ENCODE measurements around the gene AUTS2.

The AUTS2 gene

DNA sequence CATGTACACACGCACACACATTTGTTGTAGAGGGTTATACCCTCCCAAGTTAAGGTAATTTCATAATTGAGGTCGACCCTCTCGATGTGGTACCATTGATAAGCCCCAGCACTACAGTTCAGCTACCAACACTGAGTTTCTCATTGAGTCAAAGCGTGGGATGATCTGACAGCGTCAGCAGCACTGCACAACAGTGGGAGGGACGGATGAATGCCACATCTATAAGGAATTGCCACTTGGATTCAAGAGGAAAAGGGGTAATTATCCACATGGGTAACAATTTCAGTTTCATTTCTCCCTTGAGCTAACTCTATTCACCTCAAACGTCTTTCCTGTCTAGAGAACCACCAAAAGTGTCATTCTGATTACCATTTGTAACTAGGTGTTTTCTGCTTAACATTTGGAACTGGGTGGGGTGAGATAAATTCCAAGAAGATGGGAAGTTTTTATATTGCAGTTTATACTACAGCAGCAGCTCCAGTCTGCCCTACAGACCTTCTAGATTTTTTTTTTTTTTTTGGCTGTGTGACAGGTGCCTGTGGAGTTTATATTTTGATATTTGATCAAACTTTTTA, 342.9 kb downstream of the AUTS2 start:
- DNase-seq (ENCODE audit: low read depth in 1 of 2, low spot score in 1 of 2): no peak
- no peak overlapping the region for H3K4me3 ChIP-seq (replicated peaks; ENCODE audit: insufficient read depth, low read length)
- H3K27ac ChIP-seq (replicated peaks): no peak overlapping the region
- no peaks in the 10 kb centered on the region for H3K27me3 ChIP-seq (ENCODE audit: insufficient read depth, poor library complexity, severe bottlenecking)
- TF ChIP-seq POLR2AphosphoS5 (IDR thresholded peaks at IDR 0.05; ENCODE audit: low read depth) (no peak), GABPA (IDR thresholded peaks at IDR 0.05; ENCODE audit: low read depth) (no peak), CTCF (IDR thresholded peaks at IDR 0.05; ENCODE audit: insufficient read depth, low read length) (no peak), SPI1 (IDR thresholded peaks at IDR 0.05; ENCODE audit: borderline replicate concordance, low read depth) (no peak)
- TF ChIP-seq, protein P1, sequence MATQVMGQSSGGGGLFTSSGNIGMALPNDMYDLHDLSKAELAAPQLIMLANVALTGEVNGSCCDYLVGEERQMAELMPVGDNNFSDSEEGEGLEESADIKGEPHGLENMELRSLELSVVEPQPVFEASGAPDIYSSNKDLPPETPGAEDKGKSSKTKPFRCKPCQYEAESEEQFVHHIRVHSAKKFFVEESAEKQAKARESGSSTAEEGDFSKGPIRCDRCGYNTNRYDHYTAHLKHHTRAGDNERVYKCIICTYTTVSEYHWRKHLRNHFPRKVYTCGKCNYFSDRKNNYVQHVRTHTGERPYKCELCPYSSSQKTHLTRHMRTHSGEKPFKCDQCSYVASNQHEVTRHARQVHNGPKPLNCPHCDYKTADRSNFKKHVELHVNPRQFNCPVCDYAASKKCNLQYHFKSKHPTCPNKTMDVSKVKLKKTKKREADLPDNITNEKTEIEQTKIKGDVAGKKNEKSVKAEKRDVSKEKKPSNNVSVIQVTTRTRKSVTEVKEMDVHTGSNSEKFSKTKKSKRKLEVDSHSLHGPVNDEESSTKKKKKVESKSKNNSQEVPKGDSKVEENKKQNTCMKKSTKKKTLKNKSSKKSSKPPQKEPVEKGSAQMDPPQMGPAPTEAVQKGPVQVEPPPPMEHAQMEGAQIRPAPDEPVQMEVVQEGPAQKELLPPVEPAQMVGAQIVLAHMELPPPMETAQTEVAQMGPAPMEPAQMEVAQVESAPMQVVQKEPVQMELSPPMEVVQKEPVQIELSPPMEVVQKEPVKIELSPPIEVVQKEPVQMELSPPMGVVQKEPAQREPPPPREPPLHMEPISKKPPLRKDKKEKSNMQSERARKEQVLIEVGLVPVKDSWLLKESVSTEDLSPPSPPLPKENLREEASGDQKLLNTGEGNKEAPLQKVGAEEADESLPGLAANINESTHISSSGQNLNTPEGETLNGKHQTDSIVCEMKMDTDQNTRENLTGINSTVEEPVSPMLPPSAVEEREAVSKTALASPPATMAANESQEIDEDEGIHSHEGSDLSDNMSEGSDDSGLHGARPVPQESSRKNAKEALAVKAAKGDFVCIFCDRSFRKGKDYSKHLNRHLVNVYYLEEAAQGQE (IDR thresholded peaks at IDR 0.05; ENCODE audit: insufficient replicate concordance, low read depth): no peak

DNA sequence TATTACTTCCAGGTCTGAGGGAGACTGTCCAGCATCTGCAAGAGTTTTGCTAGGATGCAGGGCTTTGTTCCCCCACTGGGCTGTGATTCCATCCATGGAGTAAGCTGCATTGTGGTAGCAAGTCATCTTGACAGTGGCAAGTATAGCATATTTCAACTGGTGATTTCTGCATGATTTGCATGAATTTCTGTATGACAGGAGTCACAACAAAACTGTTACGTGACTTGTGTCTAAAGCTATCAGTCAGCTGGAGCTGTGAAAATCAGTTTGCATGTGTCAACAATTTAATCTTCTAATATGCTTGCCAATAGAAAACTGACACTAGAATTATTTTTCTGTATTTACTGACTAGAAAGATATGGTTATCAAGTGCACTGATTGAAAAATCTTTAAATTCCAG, 344.3 kb downstream of the AUTS2 start:
- TF ChIP-seq GABPA (IDR thresholded peaks at IDR 0.05; ENCODE audit: low read depth): no peak
- TF ChIP-seq CTCF (IDR thresholded peaks at IDR 0.05; ENCODE audit: insufficient read depth, low read length): no peak
- no peak for TF ChIP-seq SPI1 (IDR thresholded peaks at IDR 0.05; ENCODE audit: borderline replicate concordance, low read depth)
- TF ChIP-seq POLR2AphosphoS5 (IDR thresholded peaks at IDR 0.05; ENCODE audit: low read depth): no peak
- TF ChIP-seq, protein P1 (IDR thresholded peaks at IDR 0.05; ENCODE audit: insufficient replicate concordance, low read depth): no peak
- H3K27ac ChIP-seq (replicated peaks): no peak overlapping the region
- DNase-seq (ENCODE audit: low read depth in 1 of 2, low spot score in 1 of 2): no peak
- no peak overlapping the region for H3K4me3 ChIP-seq (replicated peaks; ENCODE audit: insufficient read depth, low read length)
- H3K27me3 ChIP-seq (ENCODE audit: insufficient read depth, poor library complexity, severe bottlenecking): no peaks in the 10 kb centered on the region

DNA sequence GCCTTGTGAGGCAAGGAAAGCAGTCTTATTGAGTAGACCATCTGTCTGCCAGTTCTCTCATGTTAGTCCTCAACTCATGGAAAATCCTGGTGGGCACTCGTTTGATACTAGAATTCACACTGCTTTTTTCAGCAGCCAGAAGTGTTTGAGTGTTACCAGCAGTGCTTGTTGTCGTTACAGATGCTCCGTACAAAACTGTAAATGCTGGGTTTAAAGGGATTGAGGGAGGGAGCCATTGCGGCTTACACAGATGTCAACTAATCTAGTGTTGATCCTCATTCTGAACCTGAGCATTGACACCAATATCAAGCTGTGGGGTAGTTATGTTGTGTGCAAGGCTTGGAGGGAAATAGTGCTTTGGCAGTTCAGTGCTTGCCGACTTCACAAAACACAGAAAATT, 348.6 kb downstream of the AUTS2 start:
- TF ChIP-seq CTCF (IDR thresholded peaks at IDR 0.05; ENCODE audit: insufficient read depth, low read length): no peak
- TF ChIP-seq, protein P1 (IDR thresholded peaks at IDR 0.05; ENCODE audit: insufficient replicate concordance, low read depth): no peak
- TF ChIP-seq GABPA (IDR thresholded peaks at IDR 0.05; ENCODE audit: low read depth): no peak
- no peak for TF ChIP-seq SPI1 (IDR thresholded peaks at IDR 0.05; ENCODE audit: borderline replicate concordance, low read depth)
- no peak for TF ChIP-seq POLR2AphosphoS5 (IDR thresholded peaks at IDR 0.05; ENCODE audit: low read depth)
- no peak overlapping the region for H3K4me3 ChIP-seq (replicated peaks; ENCODE audit: insufficient read depth, low read length)
- DNase-seq (ENCODE audit: low read depth in 1 of 2, low spot score in 1 of 2): no peak
- H3K27ac ChIP-seq (replicated peaks): no peak overlapping the region
- no peaks in the 10 kb centered on the region for H3K27me3 ChIP-seq (ENCODE audit: insufficient read depth, poor library complexity, severe bottlenecking)

All from HL-60 (cell line).